CD4-positive, CD25-positive, alpha-beta regulatory T cell (primary cell): ENCODE results near the gene TMED10. TPM values are rescaled to one million over a fixed set of nuclear protein-coding genes. Genes with fewer than 3 reads are reported as not detected.
A peak's percentile ranks its signal among the peaks of the same experiment; 100 is the strongest.

Source experiments
- ATAC-seq, 2 donors: fragments of 150-1000 bp; cut with Tn5 transposase; one replicate each; pipeline ENCODE4 v1.10.0; 2021; ENCODE audit warnings: low read depth in 2 of 2, moderate number of reproducible peaks in 2 of 2, moderate library complexity in 1 of 2
- DNase-seq, 3 donors: peaks; one replicate each; pipeline versions ENCODE4 v3.0.0 to v3.0.0-alpha.2; 2012 to 2022; ENCODE audit warnings: mixed read lengths in 1 of 3
- H3K27ac ChIP-seq: one replicate; pipeline ENCODE4 v1.7.0; 2013; ENCODE audit warnings: mild to moderate bottlenecking, low read length; ENCODE audit not compliant: insufficient read depth, poor library complexity, severe bottlenecking
- H3K27me3 ChIP-seq: one replicate; pipeline ENCODE4 v1.7.0; 2013; ENCODE audit warnings: low read length; ENCODE audit not compliant: control insufficient read depth, insufficient read depth
- H3K36me3 ChIP-seq: one replicate; pipeline ENCODE4 v1.7.0; 2013; ENCODE audit warnings: mild to moderate bottlenecking, low read length, moderate library complexity; ENCODE audit not compliant: control insufficient read depth, insufficient read depth
- H3K4me1 ChIP-seq: 2 replicates; pipeline ENCODE4 v1.7.0; 2013; ENCODE audit warnings: mild to moderate bottlenecking, low read length; ENCODE audit not compliant: insufficient read depth, control insufficient read depth, poor library complexity, severe bottlenecking
- H3K4me3 ChIP-seq: one replicate; pipeline ENCODE4 v1.7.0; 2013; ENCODE audit warnings: low read depth, mild to moderate bottlenecking, low read length, moderate library complexity
- H3K9me3 ChIP-seq, 2 experiments: 1 replicate in 1 of 2; 2 replicates in 1 of 2; pipeline ENCODE4 v1.7.0; 2013; ENCODE audit warnings: low read length in 2 of 2, mild to moderate bottlenecking in 1 of 2, moderate library complexity in 1 of 2; ENCODE audit not compliant: control insufficient read depth in 2 of 2
- H3K27ac Mint-ChIP-seq, 3 donors: one replicate each; pipeline ENCODE4 v1.8.0; 2020 to 2022; ENCODE audit warnings: mild to moderate bottlenecking in 3 of 3, mixed read lengths in 3 of 3, moderate library complexity in 2 of 3
- H3K27me3 Mint-ChIP-seq: one replicate; pipeline ENCODE4 v1.8.0; 2022; ENCODE audit warnings: mild to moderate bottlenecking, mixed read lengths
- H3K36me3 Mint-ChIP-seq: one replicate; pipeline ENCODE4 v1.8.0; 2020; ENCODE audit warnings: mixed read lengths
- H3K4me1 Mint-ChIP-seq, 4 donors: one replicate each; pipeline ENCODE4 v1.8.0; 2020 to 2022; ENCODE audit warnings: mixed read lengths in 4 of 4, mild to moderate bottlenecking in 1 of 4
- H3K4me3 Mint-ChIP-seq, 4 donors: one replicate each; pipeline ENCODE4 v1.8.0; 2020 to 2022; ENCODE audit warnings: mild to moderate bottlenecking in 4 of 4, mixed read lengths in 4 of 4, moderate library complexity in 3 of 4
- H3K9me3 Mint-ChIP-seq, 7 donors: one replicate each; pipeline ENCODE4 v1.8.0; 2020 to 2022; ENCODE audit warnings: mixed read lengths in 7 of 7, mild to moderate bottlenecking in 3 of 7, moderate library complexity in 2 of 7
- polyA plus RNA-seq, 4 donors: library from polyadenylated mRNA; unstranded; fragments of 300-500 nt; fragmentation: Illumina TruSeq; gene quantifications; one replicate each; pipeline ENCODE4 v1.2.3, GENCODE V29; 2021
- total RNA-seq: library from RNA; stranded (reverse); gene quantifications from one replicate; pipeline ENCODE4 v1.2.3, GENCODE V29; 2022

TMED10 gene
- total and polyA plus RNA-seq, 5 donors from 2014 or later = 128 to 265 (median 249) TPM

- no peaks in the 10 kb centered on the region for H3K9me3 ChIP-seq
- peak within 1 kb of the TSS; percentile 91 to 99 (median 96) for H3K4me3 Mint-ChIP-seq
- H3K27ac ChIP-seq = peak within 1 kb of the TSS; percentile 95
- H3K9me3 Mint-ChIP-seq = no peaks in the 10 kb centered on the region
- DNase-seq = peak; percentile 78 to 94 (median 87)
- no peaks in the 10 kb centered on the region for H3K27me3 Mint-ChIP-seq
- peak; percentile 89 to 92 for ATAC-seq
- H3K36me3 Mint-ChIP-seq = peaks cover 3% of the 10 kb centered on the region
- H3K4me3 ChIP-seq = peak within 1 kb of the TSS; percentile 90
- peaks cover 25 to 45% (median 35%) of the 10 kb centered on the region in 4 donors for H3K4me1 Mint-ChIP-seq
- peak within 1 kb of the TSS; percentile 98 for H3K27ac Mint-ChIP-seq
- no peaks in the 10 kb centered on the region for H3K27me3 ChIP-seq
- H3K36me3 ChIP-seq = no peaks in the 10 kb centered on the region
- peaks cover 32% of the 10 kb centered on the region for H3K4me1 ChIP-seq
These were observed 49.5 kb downstream of the TMED10 start, which contains the start of gene NEK9 for GRCh38 chr14:75126679-75127473. TSS of gene NEK9 (minus strand) at chr14:75127048. CDS start at chr14:75126921, 127 bp downstream.

GRCh38 chr14:75126121-75126544 lies 50.3 kb downstream of the TMED10 start:
- peak overlapping the region; percentile 83 for H3K4me3 ChIP-seq
- DNase-seq = peak in 1 of 3 donors; percentile 42
- H3K27me3 ChIP-seq = no peaks in the 10 kb centered on the region
- H3K27ac ChIP-seq = peak overlapping the region; percentile 95
- no peaks in the 10 kb centered on the region for H3K9me3 ChIP-seq
- no peak for ATAC-seq
- H3K4me1 Mint-ChIP-seq = peaks cover 25 to 50% (median 38%) of the 10 kb centered on the region in 4 donors
- H3K27me3 Mint-ChIP-seq = no peaks in the 10 kb centered on the region
- peak overlapping the region; percentile 91 to 97 (median 94) for H3K4me3 Mint-ChIP-seq
- H3K36me3 ChIP-seq = peaks cover under 1% of the 10 kb centered on the region
- no peaks in the 10 kb centered on the region for H3K9me3 Mint-ChIP-seq
- peaks cover 6% of the 10 kb centered on the region for H3K36me3 Mint-ChIP-seq
- H3K4me1 ChIP-seq = peaks cover 32% of the 10 kb centered on the region
- H3K27ac Mint-ChIP-seq = peak overlapping the region; percentile 98

DNA sequence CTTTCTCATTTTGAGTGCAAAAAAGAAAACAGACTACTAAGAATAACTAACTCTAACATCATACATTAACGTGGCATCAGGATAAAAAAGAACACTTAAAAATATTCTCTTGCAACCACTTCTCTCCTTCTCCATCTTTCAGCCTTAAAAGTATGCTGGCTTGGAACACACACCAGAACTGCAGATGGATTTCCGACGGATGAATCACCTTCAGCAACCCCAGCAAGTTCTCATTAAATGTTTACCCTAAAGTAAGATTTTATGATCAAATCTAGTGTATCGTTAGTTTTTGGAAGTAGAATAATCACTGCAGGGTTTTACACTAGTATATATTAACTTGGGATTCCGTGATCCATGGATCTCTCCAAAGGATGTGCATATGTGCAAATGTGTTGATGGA lies 50.8 kb downstream of the TMED10 start:
- Mint-ChIP-seq H3K4me3 (peak overlapping the region; percentile 91 to 97 (median 94)), H3K4me1 (peaks cover 25 to 54% (median 41%) of the 10 kb centered on the region in 4 donors), H3K9me3 (no peaks in the 10 kb centered on the region), H3K27me3 (no peaks in the 10 kb centered on the region), H3K36me3 (peaks cover 9% of the 10 kb centered on the region), H3K27ac (peak overlapping the region; percentile 54 to 98 (median 98))
- Histone ChIP-seq H3K4me3 (peak overlapping the region; percentile 83), H3K27ac (peak overlapping the region; percentile 95), H3K4me1 (peaks cover 32% of the 10 kb centered on the region), H3K27me3 (no peaks in the 10 kb centered on the region), H3K36me3 (peaks cover 6% of the 10 kb centered on the region), H3K9me3 (no peaks in the 10 kb centered on the region)
- DNase-seq (no peak), ATAC-seq (no peak)

DNA sequence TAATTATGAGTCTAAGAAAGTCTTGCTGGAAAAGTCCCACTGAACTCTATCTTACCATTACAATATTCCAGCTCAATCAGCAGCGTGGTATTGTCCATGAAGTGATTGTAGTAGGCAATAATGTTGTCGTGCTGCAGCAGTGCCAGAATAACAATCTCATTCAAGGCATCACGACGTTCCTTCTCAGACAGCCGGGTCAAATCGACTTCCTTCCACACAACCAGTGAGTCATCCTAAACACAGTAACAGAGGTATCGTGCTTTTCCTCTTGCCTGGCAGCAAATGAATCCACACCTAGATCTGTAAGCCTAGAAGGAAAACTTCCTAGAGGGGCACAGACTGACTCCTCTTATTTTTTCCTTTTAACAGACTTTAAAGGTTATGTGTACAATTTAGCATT lies 52.4 kb downstream of the TMED10 start:
- Mint-ChIP-seq H3K36me3 (peaks cover 15% of the 10 kb centered on the region), H3K4me3 (peak overlapping the region in 3 of 4 donors; percentile 31 to 51 (median 45)), H3K9me3 (no peaks in the 10 kb centered on the region), H3K27me3 (no peaks in the 10 kb centered on the region), H3K4me1 (peaks cover 25 to 53% (median 40%) of the 10 kb centered on the region in 4 donors), H3K27ac (peak overlapping the region in 2 of 3 donors; percentile 65 to 70)
- H3K4me3 ChIP-seq = no peak overlapping the region
- ATAC-seq (no peak), DNase-seq (peak in 1 of 3 donors; percentile 41)
- H3K27me3 ChIP-seq = no peaks in the 10 kb centered on the region
- H3K27ac ChIP-seq = no peak overlapping the region
- peaks cover 20% of the 10 kb centered on the region for H3K36me3 ChIP-seq
- peaks cover 32% of the 10 kb centered on the region for H3K4me1 ChIP-seq
- H3K9me3 ChIP-seq = no peaks in the 10 kb centered on the region

DNA sequence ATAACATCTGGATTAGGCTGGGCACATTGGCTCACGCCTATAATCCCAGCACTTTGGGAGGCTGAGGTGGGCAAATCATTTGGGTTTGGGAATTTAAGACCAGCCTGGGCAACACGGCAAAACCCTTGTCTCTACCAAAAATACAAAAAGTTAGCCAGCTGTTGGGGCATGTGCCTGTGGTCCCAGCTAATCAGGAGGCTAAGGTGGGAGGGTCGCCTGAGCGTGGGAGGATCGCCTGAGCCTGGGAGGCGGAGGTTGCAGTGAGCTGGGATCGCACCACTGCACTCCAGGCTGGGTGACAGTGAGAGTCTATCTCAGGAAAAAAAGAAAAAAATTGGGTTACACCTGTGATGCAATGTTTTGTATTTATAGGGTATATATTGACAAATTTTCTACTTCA lies 54.9 kb downstream of the TMED10 start:
- no peak overlapping the region for H3K27ac ChIP-seq

DNA sequence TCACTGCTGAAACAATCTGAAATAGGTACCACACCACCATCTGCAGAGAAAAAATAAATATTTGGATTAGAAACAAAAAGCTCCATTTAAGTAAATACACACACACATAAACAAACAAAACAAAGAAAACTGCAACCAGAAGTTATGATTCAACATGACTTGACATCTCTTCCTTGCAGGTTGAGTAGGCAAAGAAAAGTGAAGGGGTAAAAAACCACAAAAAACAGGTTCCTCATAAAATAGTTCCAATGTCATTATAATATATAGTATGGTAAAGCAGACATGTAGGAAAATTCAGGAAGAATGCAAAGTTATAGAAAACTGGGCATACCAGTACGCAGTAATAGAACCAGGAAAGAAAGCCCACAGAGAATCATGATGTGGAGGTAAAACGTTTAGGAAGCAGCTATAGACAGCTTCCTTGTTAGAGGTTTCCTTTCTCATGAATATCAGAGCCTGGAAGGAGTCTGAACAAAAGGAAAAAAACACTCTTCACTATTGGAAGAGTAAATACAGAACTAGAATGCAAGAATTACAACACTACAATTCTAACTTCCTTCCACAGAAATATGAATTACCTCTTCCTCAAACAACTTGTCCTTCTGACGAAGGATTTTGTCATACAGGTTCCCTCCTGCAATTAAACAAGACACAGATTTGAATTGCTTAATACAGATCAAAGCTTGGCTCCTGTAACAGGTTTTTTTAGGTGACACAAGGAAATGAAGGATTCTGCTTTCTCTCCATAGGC lies 55.7 kb downstream of the TMED10 start:
- DNase-seq (no peak), ATAC-seq (no peak)
- H3K4me1 Mint-ChIP-seq = peaks cover 23 to 30% (median 26%) of the 10 kb centered on the region in 4 donors
- no peaks in the 10 kb centered on the region for H3K27me3 ChIP-seq
- peaks cover 46% of the 10 kb centered on the region for H3K36me3 ChIP-seq
- H3K27me3 Mint-ChIP-seq = no peaks in the 10 kb centered on the region
- H3K9me3 ChIP-seq = no peaks in the 10 kb centered on the region
- no peak overlapping the region for H3K4me3 ChIP-seq
- no peaks in the 10 kb centered on the region for H3K9me3 Mint-ChIP-seq
- peaks cover 29% of the 10 kb centered on the region for H3K36me3 Mint-ChIP-seq
- peaks cover 10% of the 10 kb centered on the region for H3K4me1 ChIP-seq
- H3K4me3 Mint-ChIP-seq = no peak overlapping the region
- H3K27ac ChIP-seq = no peak overlapping the region
- no peak overlapping the region for H3K27ac Mint-ChIP-seq

More for the DNA sequence above, 54.9 kb downstream of the TMED10 start:
- peaks cover 18% of the 10 kb centered on the region for H3K4me1 ChIP-seq
- peaks cover 30 to 37% (median 33%) of the 10 kb centered on the region in 4 donors for H3K4me1 Mint-ChIP-seq
- no peaks in the 10 kb centered on the region for H3K9me3 ChIP-seq
- no peaks in the 10 kb centered on the region for H3K27me3 ChIP-seq
- DNase-seq (no peak), ATAC-seq (no peak)
- H3K36me3 ChIP-seq = peaks cover 38% of the 10 kb centered on the region
- H3K4me3 Mint-ChIP-seq = no peak overlapping the region
- no peak overlapping the region for H3K4me3 ChIP-seq
- no peak overlapping the region for H3K27ac Mint-ChIP-seq
- H3K9me3 Mint-ChIP-seq = no peaks in the 10 kb centered on the region
- no peaks in the 10 kb centered on the region for H3K27me3 Mint-ChIP-seq
- peaks cover 25% of the 10 kb centered on the region for H3K36me3 Mint-ChIP-seq

GRCh38 chr14:75119056-75119455 lies 57.4 kb downstream of the TMED10 start:
- Histone ChIP-seq H3K9me3 (no peaks in the 10 kb centered on the region), H3K4me1 (peaks cover under 1% of the 10 kb centered on the region), H3K27ac (no peak overlapping the region), H3K4me3 (no peak overlapping the region), H3K27me3 (no peaks in the 10 kb centered on the region), H3K36me3 (peaks cover 55% of the 10 kb centered on the region)
- no peak overlapping the region for H3K27ac Mint-ChIP-seq
- no peaks in the 10 kb centered on the region for H3K27me3 Mint-ChIP-seq
- no peak for DNase-seq
- no peak overlapping the region for H3K4me3 Mint-ChIP-seq
- ATAC-seq = no peak
- H3K9me3 Mint-ChIP-seq = no peaks in the 10 kb centered on the region
- peaks cover 12 to 25% (median 13%) of the 10 kb centered on the region in 4 donors for H3K4me1 Mint-ChIP-seq
- peaks cover 34% of the 10 kb centered on the region for H3K36me3 Mint-ChIP-seq
